Rectal smooth muscle tissue (tissue), 1 donor: ENCODE results near the gene ARHGEF4.

ENCODE experiments used
- H3K27ac ChIP-seq: one replicate; pipeline ENCODE4 v1.7.0; 2013; ENCODE audit warnings: low read depth, low read length, inconsistent platforms
- H3K27me3 ChIP-seq: one replicate; pipeline ENCODE4 v1.7.0; 2013; ENCODE audit warnings: low read length; ENCODE audit not compliant: control insufficient read depth, insufficient read depth
- H3K36me3 ChIP-seq: one replicate; pipeline ENCODE4 v1.7.0; 2013; ENCODE audit warnings: low read length; ENCODE audit not compliant: control insufficient read depth, insufficient read depth
- H3K4me1 ChIP-seq: one replicate; pipeline ENCODE4 v1.7.0; 2013; ENCODE audit warnings: low read length; ENCODE audit not compliant: control insufficient read depth, insufficient read depth
- H3K4me3 ChIP-seq: one replicate; pipeline ENCODE4 v1.7.0; 2013; ENCODE audit warnings: low read length
- H3K9ac ChIP-seq: one replicate; pipeline ENCODE4 v1.7.0; 2013; ENCODE audit warnings: low read length

The ARHGEF4 gene

DNA sequence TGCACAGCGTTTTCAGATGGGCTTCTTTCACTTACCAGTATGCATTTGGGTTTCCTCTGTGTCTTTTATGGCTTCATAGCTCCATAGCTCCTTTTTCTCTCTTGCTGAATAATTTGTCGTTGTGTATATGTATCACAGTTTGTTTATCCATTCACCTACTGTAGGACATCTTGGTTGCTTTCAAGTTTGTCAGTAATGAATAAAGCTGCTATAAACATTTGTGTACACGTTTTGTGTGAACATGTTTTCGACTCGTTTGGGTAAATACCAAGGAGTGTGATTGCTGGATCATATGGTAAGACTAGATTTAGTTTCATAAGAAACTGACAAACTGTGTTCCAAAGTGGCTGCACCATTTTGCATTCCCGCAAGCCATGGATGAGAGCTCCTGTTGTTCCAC lies 161.8 kb downstream of the ARHGEF4 start:
- Histone ChIP-seq H3K4me1 (no peaks in the 10 kb centered on the region), H3K36me3 (no peaks in the 10 kb centered on the region), H3K9ac (no peak overlapping the region), H3K27ac (no peak overlapping the region), H3K27me3 (no peaks in the 10 kb centered on the region), H3K4me3 (no peak overlapping the region)

- Histone ChIP-seq H3K4me3 (no peak overlapping the region), H3K27me3 (no peaks in the 10 kb centered on the region), H3K27ac (no peak overlapping the region), H3K4me1 (no peaks in the 10 kb centered on the region), H3K36me3 (no peaks in the 10 kb centered on the region), H3K9ac (no peak overlapping the region)
Observed at GRCh38 chr2:131004446-131005209, 167.9 kb downstream of the ARHGEF4 start.

DNA sequence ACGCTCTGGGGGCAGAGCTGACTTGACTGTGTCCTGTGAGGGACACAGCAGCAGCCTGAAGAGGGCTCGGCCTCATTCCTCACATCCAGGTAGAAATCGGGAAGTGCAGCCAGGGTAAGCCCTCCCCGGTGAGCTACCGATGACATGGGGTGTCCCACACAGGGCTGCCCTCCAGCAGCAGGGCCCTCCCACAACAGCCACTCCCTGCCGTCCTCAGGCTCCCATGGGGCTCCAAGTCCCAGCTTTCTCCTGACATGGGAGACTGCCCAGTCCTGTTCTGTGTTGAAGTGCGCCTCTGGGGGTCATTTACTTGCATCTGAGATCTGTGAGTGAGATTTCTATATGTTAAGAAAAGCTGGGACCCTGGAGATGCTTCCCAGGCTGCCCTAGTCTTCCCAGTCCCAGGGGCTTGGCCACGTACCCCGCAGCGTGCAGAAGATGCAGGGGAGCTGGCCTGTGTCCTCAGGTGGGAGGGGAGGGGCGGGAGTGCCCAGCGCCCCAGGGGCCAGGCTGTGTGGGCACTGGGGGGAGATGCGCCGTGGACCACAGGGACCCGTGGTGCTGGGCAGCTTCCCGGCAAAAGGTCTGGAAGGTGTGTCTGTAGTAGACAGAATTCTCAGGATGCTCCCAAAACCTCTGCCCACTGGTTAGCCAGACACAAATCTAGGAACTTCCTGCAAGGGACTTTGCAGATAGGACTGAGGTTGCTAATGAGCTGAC lies 168.7 kb downstream of the ARHGEF4 start:
- no peak overlapping the region for H3K27ac ChIP-seq
- no peaks in the 10 kb centered on the region for H3K36me3 ChIP-seq
- H3K27me3 ChIP-seq = no peaks in the 10 kb centered on the region
- H3K9ac ChIP-seq = no peak overlapping the region
- no peaks in the 10 kb centered on the region for H3K4me1 ChIP-seq
- no peak overlapping the region for H3K4me3 ChIP-seq

- no peak overlapping the region for H3K9ac ChIP-seq
- no peak overlapping the region for H3K27ac ChIP-seq
- no peak overlapping the region for H3K4me3 ChIP-seq
- no peaks in the 10 kb centered on the region for H3K36me3 ChIP-seq
- no peaks in the 10 kb centered on the region for H3K27me3 ChIP-seq
- H3K4me1 ChIP-seq = no peaks in the 10 kb centered on the region
Observed at GRCh38 chr2:131006561-131006960, 169.8 kb downstream of the ARHGEF4 start.

- Histone ChIP-seq H3K27me3 (no peaks in the 10 kb centered on the region), H3K4me3 (no peak overlapping the region), H3K9ac (no peak overlapping the region), H3K27ac (no peak overlapping the region), H3K36me3 (no peaks in the 10 kb centered on the region), H3K4me1 (no peaks in the 10 kb centered on the region)
Observed at GRCh38 chr2:131008967-131009366, 172.3 kb downstream of the ARHGEF4 start.

DNA sequence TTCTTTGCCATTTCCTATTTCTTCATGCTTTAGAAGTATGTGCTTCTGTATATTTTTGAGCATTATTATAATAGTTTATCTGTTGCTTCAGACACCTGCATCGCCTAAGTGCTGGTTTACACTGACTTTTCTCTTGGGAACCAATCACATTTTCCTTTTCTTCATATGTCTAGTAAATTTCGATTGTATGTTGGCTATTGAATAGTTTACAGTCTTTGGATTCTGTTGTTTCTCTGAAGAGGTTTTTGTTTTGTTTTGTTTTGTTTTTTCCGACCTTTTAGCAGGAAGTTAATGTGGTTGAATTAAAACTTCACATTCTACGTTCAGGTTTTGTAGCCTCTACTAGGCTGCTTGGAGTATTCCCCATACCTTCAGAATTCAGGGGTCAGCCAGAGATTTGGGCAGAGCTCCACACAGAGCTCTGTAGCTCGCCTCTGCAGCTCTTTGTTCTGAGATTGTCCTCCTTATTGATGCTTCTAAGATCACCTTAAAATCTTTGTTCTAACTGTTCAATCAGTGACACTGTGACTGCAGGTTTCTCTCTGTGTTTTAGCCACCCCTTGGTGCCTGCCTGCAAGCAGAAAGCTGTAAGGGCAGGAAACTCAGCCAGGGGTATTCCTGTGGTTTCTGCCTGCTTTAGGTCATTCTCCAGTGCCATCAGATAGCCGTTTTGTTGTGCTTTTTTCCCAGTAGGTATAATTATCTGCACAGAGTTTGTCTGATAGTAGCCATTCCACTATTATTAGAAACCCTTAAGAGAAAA lies 173.2 kb downstream of the ARHGEF4 start:
- H3K27ac ChIP-seq = no peak overlapping the region
- no peak overlapping the region for H3K4me3 ChIP-seq
- no peaks in the 10 kb centered on the region for H3K27me3 ChIP-seq
- no peak overlapping the region for H3K9ac ChIP-seq
- H3K4me1 ChIP-seq = no peaks in the 10 kb centered on the region
- H3K36me3 ChIP-seq = no peaks in the 10 kb centered on the region

DNA sequence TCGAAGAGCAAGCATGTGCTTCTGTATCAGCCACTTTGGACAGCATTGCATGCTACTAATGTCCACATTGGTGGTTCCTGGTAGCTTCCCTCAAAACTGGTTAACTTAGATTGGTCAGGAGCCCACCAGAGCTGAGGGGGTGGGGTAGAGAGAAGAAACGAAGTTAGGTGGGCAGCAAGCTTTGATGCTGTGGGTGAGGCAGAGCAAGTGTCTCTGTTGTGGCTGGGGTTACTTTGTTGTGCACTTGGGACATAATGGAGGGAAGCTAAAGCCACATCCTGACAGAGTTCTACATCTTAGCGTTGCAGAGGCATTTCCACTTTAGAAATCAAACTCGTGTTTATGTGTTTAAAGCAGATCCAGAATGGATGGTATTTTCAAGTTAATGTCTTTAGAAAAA lies 173.9 kb downstream of the ARHGEF4 start:
- no peaks in the 10 kb centered on the region for H3K27me3 ChIP-seq
- no peak overlapping the region for H3K9ac ChIP-seq
- no peaks in the 10 kb centered on the region for H3K4me1 ChIP-seq
- no peak overlapping the region for H3K4me3 ChIP-seq
- no peaks in the 10 kb centered on the region for H3K36me3 ChIP-seq
- no peak overlapping the region for H3K27ac ChIP-seq

DNA sequence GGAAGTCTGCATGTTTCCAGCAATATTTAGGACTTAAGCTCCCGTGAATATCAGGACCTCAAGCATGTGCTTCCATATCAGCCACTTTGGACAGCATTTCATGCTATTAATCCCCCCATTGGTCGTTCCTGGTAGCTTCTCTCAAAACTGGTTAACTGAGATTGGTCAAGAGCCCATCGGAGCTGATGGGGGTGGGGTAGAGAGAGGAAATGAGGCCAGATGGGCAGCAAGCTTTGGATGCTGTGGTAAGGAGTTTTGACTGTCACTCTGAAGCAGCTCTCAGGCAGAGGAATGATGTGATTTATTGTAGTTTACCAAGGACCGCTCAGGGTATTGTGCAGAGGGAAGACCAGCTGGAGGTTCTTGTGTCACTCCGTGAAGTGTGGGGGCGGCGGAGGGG lies 174.8 kb downstream of the ARHGEF4 start:
- Histone ChIP-seq H3K27ac (no peak overlapping the region), H3K27me3 (peaks cover 3% of the 10 kb centered on the region)

GRCh38 chr2:131014141-131014540 lies 177.4 kb downstream of the ARHGEF4 start:
- peaks cover 3% of the 10 kb centered on the region for H3K27me3 ChIP-seq
- no peaks in the 10 kb centered on the region for H3K36me3 ChIP-seq
- H3K4me1 ChIP-seq = no peaks in the 10 kb centered on the region
- H3K9ac ChIP-seq = no peak overlapping the region
- no peak overlapping the region for H3K27ac ChIP-seq
- H3K4me3 ChIP-seq = no peak overlapping the region

More for the DNA sequence above, 174.8 kb downstream of the ARHGEF4 start:
- H3K4me3 ChIP-seq = no peak overlapping the region
- H3K9ac ChIP-seq = no peak overlapping the region
- no peaks in the 10 kb centered on the region for H3K36me3 ChIP-seq
- no peaks in the 10 kb centered on the region for H3K4me1 ChIP-seq

DNA sequence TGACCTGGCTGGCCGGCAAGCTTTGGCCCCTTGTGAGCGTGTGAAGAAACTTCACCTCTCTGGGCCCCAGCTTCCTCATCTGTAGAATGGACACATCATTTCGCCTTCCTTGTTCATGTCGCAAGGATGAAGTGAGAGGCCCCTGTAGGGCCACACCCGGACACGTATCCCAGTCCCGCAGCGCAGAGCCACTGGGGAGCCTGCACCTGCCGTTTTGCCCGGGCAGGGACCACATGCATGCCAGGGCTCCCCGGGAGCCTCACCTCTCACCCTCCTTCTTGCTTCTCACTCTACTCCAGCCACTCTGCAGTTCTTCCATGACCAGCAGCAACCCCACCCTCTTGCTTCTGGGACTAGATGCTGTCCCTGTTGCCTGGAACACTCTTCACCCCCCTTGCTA lies 179.1 kb downstream of the ARHGEF4 start:
- H3K4me3 ChIP-seq = no peak overlapping the region
- no peaks in the 10 kb centered on the region for H3K36me3 ChIP-seq
- no peak overlapping the region for H3K9ac ChIP-seq
- H3K27ac ChIP-seq = no peak overlapping the region
- H3K4me1 ChIP-seq = no peaks in the 10 kb centered on the region
- H3K27me3 ChIP-seq = peaks cover 3% of the 10 kb centered on the region

DNA sequence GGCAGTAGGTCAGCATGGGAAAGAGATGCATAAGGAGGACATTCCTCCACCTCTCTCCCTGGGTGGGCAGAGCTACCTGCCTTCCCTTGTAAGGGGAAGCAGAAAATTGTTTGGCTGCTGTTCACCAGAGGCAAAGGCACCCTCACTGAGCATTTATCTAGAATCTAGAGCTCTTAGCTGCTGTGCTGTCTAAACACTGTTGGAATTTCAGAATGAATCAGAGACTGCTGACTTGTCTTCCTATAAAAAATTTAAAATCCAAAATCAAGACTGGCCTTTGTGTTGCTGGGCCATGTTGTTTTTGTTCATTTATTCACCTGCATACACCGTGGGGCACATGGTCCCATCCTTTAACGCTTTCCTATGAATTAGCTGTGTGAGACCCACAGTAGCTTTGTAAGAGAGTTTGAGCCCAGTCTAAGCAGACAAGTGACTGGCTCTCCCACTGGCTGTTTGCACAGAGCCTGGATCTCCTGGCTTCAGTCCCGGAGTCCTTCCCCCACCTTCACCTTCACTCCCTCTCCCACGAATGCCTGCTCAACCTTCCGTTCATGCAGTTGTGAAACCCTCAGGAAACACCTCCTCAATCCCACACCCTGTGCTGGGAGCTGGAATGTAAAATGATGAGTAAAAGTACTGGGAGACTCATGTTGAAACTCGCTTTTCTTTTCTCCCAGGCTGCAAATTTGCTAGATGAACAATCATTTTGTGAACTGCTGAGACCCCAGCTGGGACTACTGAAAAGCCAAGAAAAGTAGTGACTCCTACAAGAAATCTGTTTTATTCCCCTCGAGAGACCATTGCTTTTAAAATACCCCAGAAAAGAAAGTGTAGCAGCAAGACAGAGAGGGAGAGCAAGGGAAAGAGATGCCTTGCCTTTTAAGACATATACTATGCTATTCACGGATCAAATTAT lies 180.4 kb downstream of the ARHGEF4 start:
- H3K4me3 ChIP-seq = no peak overlapping the region
- no peaks in the 10 kb centered on the region for H3K4me1 ChIP-seq
- H3K27ac ChIP-seq = no peak overlapping the region
- H3K36me3 ChIP-seq = no peaks in the 10 kb centered on the region
- no peak overlapping the region for H3K9ac ChIP-seq
- H3K27me3 ChIP-seq = peaks cover 3% of the 10 kb centered on the region

DNA sequence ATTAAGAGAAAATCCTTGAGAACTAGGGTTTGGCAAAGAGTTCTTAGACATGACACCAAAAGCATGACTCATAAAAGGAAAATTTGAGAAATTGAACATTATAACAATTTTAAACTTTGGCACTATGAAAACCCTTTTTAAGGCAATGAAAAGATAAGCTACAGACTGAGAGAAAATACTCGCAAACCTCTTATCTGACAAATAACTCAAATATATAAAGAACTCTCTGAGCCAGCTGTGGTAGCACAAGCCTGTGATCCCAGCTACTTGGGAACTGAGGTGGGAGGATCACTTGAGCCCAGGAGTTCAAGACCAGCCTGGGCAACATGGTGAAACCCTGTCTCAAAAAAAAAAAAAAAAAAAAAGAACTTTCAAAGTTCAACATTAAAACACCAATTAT lies 186.0 kb downstream of the ARHGEF4 start:
- H3K36me3 ChIP-seq = no peaks in the 10 kb centered on the region
- H3K4me3 ChIP-seq = no peak overlapping the region
- no peak overlapping the region for H3K27ac ChIP-seq
- H3K27me3 ChIP-seq = no peaks in the 10 kb centered on the region
- H3K4me1 ChIP-seq = no peaks in the 10 kb centered on the region
- H3K9ac ChIP-seq = no peak overlapping the region
